ENCODE results near the gene CCDC6.

DNA sequence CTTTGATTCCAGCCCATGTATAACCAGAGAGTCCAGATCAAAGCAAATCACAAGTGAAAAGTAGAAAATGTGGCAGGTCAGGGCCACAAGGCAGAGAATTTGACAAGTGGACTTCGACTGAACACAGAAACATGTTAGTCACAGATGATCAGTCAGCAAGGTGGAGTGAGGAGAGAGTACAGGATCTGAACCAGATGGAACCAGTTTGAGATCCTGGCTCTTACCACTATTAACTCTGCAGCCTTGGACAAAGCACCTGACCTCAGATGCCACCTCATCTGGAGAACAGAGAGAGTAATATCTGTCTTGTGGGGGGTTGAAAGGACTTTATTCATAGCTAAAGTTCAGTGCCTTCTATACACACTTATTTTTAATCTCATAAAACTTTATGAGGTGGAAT lies 157.5 kb downstream of the CCDC6 start:
- TF ChIP-seq, protein P1, sequence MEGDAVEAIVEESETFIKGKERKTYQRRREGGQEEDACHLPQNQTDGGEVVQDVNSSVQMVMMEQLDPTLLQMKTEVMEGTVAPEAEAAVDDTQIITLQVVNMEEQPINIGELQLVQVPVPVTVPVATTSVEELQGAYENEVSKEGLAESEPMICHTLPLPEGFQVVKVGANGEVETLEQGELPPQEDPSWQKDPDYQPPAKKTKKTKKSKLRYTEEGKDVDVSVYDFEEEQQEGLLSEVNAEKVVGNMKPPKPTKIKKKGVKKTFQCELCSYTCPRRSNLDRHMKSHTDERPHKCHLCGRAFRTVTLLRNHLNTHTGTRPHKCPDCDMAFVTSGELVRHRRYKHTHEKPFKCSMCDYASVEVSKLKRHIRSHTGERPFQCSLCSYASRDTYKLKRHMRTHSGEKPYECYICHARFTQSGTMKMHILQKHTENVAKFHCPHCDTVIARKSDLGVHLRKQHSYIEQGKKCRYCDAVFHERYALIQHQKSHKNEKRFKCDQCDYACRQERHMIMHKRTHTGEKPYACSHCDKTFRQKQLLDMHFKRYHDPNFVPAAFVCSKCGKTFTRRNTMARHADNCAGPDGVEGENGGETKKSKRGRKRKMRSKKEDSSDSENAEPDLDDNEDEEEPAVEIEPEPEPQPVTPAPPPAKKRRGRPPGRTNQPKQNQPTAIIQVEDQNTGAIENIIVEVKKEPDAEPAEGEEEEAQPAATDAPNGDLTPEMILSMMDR (IDR thresholded peaks at IDR 0.05; ENCODE audit: low read length), result no peak
- TF ChIP-seq EZH2 (IDR thresholded peaks at IDR 0.05; ENCODE audit: borderline replicate concordance, low read length), result no peak

All from OCI-LY1 (cell line).